ENCODE results near the gene CDH23. TPM values are rescaled to one million over a fixed set of nuclear protein-coding genes. Genes with fewer than 3 reads are reported as not detected.

Gene CDH23
- polyA plus RNA-seq, 1 donor (not counting 4 experiments of a cell fraction or from before 2014, with no cell fraction given), result 0.01 TPM

DNA sequence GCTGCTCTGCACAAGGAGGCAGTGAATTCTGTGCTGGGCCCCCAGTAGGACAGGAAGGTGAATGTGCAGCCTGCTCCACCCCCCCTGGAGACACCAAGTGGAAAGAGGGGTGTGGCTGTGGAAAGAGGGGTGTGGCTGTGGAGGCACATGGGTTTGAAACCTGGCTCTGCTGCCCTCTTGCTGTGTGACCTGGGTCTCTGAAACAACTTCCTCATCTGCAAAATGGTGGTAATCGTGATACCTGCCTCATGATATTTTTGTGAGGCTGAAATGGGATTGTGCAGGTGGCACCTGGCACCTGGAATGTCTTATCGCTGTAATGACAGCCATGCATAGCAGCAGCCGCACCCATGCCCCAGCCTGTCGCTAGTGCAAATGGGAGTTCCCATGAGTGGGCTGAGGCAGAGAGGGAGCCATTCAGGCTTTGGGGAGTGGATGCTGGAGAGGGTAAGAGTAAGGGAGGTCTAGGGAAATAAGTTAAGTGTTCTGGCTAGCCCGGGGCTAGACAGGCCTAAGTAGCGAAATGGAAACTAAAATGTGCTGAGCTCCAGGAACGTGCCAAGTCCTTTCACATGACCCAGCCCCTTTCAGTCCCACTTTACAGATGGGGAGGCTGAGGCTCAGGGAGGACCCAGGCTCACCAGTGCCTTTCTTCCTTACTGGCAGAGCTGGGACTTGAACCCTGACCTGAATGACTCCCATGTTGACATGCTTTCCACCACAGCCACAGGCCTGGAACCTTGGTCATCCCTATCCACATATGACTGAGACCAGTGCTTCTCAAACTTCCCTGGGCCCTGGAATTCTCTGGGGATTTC is 287.8 kb downstream of the CDH23 start:
- Histone ChIP-seq H3K9me1 (ENCODE audit: control insufficient read depth, extremely low read depth, insufficient read depth, low read length) (no peaks in the 10 kb centered on the region), H3K4me3 (ENCODE audit: control insufficient read depth in 2 of 3, extremely low read depth in 1 of 3, insufficient read depth in 2 of 3, low read depth in 1 of 3, low read length in 3 of 3) (no peak overlapping the region), H2AFZ (ENCODE audit: control insufficient read depth, low read length) (no peak overlapping the region), H3K4me1 (ENCODE audit: control insufficient read depth, extremely low read depth, insufficient read depth, low read length) (no peaks in the 10 kb centered on the region), H3K9ac (ENCODE audit: control insufficient read depth, extremely low read depth, insufficient read depth, low read length) (no peak overlapping the region), H3K9me3 (ENCODE audit: control insufficient read depth, low read depth, low read length) (no peaks in the 10 kb centered on the region), H3K79me2 (ENCODE audit: control insufficient read depth, insufficient read depth, low read length) (no peaks in the 10 kb centered on the region), H3K27me3 (ENCODE audit: control insufficient read depth, extremely low read depth, insufficient read depth, low read length) (peaks cover 27% of the 10 kb centered on the region), H3K4me2 (ENCODE audit: control insufficient read depth, extremely low read depth, insufficient read depth, low read depth, low read length) (no peak overlapping the region), H4K20me1 (ENCODE audit: control insufficient read depth, extremely low read depth, insufficient read depth, low read length) (no peaks in the 10 kb centered on the region), H3K27ac (ENCODE audit: control insufficient read depth, insufficient read depth, low read length) (no peak overlapping the region), H3K36me3 (ENCODE audit: control insufficient read depth in 2 of 2, extremely low read depth in 1 of 2, insufficient read depth in 2 of 2, low read length in 2 of 2) (no peaks in the 10 kb centered on the region)
- no peak for FAIRE-seq
- TF ChIP-seq EZH2 (IDR thresholded peaks at IDR 0.05; ENCODE audit: low read length), result no peak
- no peak for TF ChIP-seq CTCF (optimal IDR thresholded peaks at IDR 0.05 in 1 of 3, IDR thresholded peaks at IDR 0.05 in 1 of 3, conservative IDR thresholded peaks at IDR 0.05 in 1 of 3; ENCODE audit: extremely low read depth in 1 of 3, insufficient read depth in 2 of 3, low read length in 3 of 3)
- dilution Hi-C loops (cut with MboI; ENCODE audit: extremely low pct_ligation_motif_present, low sequenced_read_pairs), result no loop called here
- no peak for DNase-seq (ENCODE audit: low read depth, low spot score)

- H3K4me3 ChIP-seq (ENCODE audit: control insufficient read depth in 2 of 3, extremely low read depth in 1 of 3, insufficient read depth in 2 of 3, low read depth in 1 of 3, low read length in 3 of 3), result no peak overlapping the region
- FAIRE-seq, result no peak
- H3K4me2 ChIP-seq (ENCODE audit: control insufficient read depth, extremely low read depth, insufficient read depth, low read depth, low read length), result no peak overlapping the region
- H3K9ac ChIP-seq (ENCODE audit: control insufficient read depth, extremely low read depth, insufficient read depth, low read length), result no peak overlapping the region
- no peaks in the 10 kb centered on the region for H3K9me3 ChIP-seq (ENCODE audit: control insufficient read depth, low read depth, low read length)
- no peak overlapping the region for H3K27ac ChIP-seq (ENCODE audit: control insufficient read depth, insufficient read depth, low read length)
- dilution Hi-C loops (cut with MboI; ENCODE audit: extremely low pct_ligation_motif_present, low sequenced_read_pairs), result no loop called here
- no peak for DNase-seq (ENCODE audit: low read depth, low spot score)
- no peak for TF ChIP-seq CTCF (optimal IDR thresholded peaks at IDR 0.05 in 1 of 3, IDR thresholded peaks at IDR 0.05 in 1 of 3, conservative IDR thresholded peaks at IDR 0.05 in 1 of 3; ENCODE audit: extremely low read depth in 1 of 3, insufficient read depth in 2 of 3, low read length in 3 of 3)
- H3K79me2 ChIP-seq (ENCODE audit: control insufficient read depth, insufficient read depth, low read length), result no peaks in the 10 kb centered on the region
- no peak overlapping the region for H2AFZ ChIP-seq (ENCODE audit: control insufficient read depth, low read length)
- H3K27me3 ChIP-seq (ENCODE audit: control insufficient read depth, extremely low read depth, insufficient read depth, low read length), result peaks cover 27% of the 10 kb centered on the region
- no peaks in the 10 kb centered on the region for H3K4me1 ChIP-seq (ENCODE audit: control insufficient read depth, extremely low read depth, insufficient read depth, low read length)
- no peaks in the 10 kb centered on the region for H3K9me1 ChIP-seq (ENCODE audit: control insufficient read depth, extremely low read depth, insufficient read depth, low read length)
- H3K36me3 ChIP-seq (ENCODE audit: control insufficient read depth in 2 of 2, extremely low read depth in 1 of 2, insufficient read depth in 2 of 2, low read length in 2 of 2), result no peaks in the 10 kb centered on the region
- H4K20me1 ChIP-seq (ENCODE audit: control insufficient read depth, extremely low read depth, insufficient read depth, low read length), result no peaks in the 10 kb centered on the region
Measured at GRCh38 chr10:71685554-71686232, 289.0 kb downstream of the CDH23 start.
